Measurements from ENCODE around the gene KRTAP5-6. TPM values are rescaled to one million over a fixed set of nuclear protein-coding genes. Genes with fewer than 3 reads are reported as not detected.

Gene KRTAP5-6
- total RNA-seq, 4 donors from 2014 or later = not detected

DNA sequence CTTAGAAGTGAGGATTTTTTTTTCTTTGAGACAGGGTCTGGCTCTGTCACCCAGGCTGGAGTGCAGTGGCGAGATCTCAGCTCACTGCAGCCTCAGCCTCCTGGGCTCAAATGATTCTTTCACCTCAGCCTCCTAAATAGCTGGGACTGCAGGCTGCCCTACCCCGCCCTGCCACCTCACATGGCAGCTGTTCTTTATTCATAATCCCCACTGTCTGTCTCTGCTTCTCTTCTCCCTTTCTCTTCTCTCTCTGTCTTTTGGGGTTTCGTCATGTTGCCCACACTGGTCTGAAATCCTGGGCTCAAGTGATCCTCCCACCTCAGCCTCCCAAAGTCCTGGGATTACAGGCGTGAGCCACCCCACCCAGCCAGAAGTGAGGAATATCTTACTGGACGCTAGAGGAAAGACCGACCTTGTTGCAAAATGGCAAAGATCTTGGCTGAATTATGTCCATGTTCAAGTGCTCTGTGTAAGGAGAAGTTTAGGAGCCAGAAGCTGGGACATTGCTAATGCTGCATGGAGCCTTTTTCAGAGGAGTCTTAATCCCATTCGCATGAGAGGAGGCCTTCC, 45.5 kb upstream of the KRTAP5-6 start:
- ATAC-seq (ENCODE audit: low FRiP score) (no peak), DNase-seq (ENCODE audit: low spot score) (no peak)
- TF ChIP-seq, protein P1, sequence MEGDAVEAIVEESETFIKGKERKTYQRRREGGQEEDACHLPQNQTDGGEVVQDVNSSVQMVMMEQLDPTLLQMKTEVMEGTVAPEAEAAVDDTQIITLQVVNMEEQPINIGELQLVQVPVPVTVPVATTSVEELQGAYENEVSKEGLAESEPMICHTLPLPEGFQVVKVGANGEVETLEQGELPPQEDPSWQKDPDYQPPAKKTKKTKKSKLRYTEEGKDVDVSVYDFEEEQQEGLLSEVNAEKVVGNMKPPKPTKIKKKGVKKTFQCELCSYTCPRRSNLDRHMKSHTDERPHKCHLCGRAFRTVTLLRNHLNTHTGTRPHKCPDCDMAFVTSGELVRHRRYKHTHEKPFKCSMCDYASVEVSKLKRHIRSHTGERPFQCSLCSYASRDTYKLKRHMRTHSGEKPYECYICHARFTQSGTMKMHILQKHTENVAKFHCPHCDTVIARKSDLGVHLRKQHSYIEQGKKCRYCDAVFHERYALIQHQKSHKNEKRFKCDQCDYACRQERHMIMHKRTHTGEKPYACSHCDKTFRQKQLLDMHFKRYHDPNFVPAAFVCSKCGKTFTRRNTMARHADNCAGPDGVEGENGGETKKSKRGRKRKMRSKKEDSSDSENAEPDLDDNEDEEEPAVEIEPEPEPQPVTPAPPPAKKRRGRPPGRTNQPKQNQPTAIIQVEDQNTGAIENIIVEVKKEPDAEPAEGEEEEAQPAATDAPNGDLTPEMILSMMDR (IDR thresholded peaks at IDR 0.05) = no peak

DNA sequence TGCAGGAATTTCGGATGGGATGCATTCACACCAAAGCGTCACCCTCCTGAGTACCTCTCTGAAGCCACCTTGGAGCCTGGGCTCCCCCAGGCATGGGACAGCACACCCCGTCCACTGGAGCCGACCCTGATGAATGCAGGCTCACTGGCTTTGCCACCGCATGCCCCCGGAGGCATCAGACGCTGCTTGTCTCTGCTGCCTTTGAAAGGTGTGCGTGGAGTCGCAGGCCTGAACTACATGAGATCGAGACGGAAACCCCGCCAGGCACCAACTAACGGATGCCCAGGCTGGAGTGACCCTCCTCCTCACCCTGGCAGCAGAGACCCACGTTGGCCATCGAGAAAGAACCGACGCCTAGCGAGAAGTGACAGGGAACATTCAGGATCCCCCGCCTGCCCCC, 45.0 kb upstream of the KRTAP5-6 start:
- no peak for ATAC-seq (ENCODE audit: low FRiP score)
- no peak for DNase-seq (ENCODE audit: low spot score)
- TF ChIP-seq, protein P1 (IDR thresholded peaks at IDR 0.05) = no peak

DNA sequence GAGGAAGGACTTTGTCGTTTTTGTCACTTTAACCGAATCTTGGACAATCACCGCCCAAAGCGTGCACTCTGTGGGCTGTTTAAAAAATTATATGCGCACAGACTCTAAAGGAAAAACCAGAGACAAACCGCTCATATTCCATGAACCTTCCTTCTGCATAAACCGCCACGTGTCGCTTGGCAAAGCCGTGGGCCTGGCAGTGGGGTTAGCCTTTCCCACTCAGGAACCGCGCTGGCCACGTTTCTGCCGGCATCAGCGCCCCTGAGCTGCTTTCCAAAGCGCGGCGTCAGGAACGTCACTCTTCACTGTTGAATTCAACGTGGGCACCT, 44.6 kb upstream of the KRTAP5-6 start:
- TF ChIP-seq, protein P1 (IDR thresholded peaks at IDR 0.05) = no peak
- ATAC-seq (ENCODE audit: low FRiP score) = no peak
- no peak for DNase-seq (ENCODE audit: low spot score)

DNA sequence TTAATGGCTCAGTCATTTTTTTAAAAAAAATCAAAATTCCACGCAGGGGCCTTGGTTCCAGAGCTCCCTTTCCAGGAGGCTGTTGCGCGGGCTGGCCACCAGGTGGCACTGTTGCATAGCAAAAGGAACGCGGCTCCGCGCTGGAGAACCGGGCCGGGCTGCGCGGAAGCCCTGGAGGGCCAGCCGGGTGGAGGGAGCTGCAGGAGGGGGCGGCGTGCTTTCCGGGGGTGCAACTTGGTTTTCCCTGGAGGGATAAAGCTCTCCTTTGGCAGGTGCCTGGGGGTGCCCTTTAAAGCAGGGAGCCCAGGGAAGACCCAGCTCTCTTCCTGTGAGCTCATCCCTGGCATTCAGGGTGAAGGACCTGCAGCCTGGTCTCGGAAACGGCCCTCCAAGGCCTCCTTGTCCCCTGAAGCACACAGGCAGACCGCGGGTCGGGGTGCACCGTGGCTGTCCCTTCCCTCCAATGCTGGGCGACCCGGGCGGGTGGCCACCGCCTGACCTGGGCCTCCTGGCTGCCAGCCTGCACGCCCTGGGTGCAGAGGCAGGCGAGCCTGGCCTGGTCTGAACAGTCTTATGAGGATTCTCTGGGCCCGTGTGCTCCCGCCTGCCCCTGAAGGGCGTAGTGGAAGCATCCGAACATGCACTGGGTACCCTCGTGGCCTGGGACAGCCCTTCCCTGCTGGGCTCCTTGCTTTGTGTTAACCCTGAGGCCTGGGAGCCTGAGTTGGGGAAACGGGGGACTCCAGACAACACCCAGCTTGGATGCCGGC, 44.0 kb upstream of the KRTAP5-6 start:
- ATAC-seq (ENCODE audit: low FRiP score) = peak; percentile 63
- peak; percentile 64 for DNase-seq (ENCODE audit: low spot score)
- TF ChIP-seq, protein P1 (IDR thresholded peaks at IDR 0.05) = peak in 2 of 3 donors; percentile 37 to 81

DNA sequence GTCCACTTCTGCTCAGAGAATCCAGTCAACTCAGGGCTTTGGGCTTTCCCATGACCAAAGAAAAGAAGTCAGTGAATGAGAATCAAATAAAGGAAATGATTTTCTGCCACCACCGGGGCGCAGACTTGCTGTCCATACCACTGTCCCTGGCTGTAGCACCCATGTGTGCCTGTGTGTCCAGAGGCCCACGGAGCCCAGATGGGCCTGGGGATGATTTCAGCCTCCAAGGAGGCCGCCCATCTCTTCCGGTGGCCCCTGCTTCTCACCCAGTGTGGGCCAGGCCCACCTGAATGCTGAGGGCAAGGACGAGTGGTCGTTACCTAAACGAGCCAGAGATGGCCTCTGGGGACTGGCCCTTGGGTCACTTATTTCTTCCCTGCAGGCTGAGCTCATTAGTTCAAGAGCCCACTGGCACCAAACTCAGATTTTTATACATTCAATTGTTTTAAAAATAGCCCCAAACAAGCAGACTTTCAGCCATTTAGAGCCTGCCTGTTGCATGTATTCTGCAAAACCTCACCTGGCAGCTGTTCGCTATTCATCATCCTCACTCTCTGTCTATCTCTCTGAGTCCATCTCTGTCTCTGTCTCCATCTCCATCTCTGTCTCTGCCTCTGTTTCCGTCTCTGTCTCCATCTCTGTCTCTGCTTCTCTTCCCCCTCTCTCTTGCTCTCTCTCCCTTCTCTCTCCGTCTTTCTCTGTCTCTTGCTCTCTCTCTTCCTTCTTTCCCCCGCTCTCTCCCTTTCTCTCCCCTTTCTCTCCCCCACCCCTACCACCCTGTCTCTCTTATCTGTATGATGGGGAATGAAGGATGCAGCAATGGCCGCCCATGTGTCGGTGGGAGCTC, 43.2 kb upstream of the KRTAP5-6 start:
- ATAC-seq (ENCODE audit: low FRiP score) (no peak), DNase-seq (ENCODE audit: low spot score) (no peak)
- TF ChIP-seq, protein P1 (IDR thresholded peaks at IDR 0.05) = no peak

DNA sequence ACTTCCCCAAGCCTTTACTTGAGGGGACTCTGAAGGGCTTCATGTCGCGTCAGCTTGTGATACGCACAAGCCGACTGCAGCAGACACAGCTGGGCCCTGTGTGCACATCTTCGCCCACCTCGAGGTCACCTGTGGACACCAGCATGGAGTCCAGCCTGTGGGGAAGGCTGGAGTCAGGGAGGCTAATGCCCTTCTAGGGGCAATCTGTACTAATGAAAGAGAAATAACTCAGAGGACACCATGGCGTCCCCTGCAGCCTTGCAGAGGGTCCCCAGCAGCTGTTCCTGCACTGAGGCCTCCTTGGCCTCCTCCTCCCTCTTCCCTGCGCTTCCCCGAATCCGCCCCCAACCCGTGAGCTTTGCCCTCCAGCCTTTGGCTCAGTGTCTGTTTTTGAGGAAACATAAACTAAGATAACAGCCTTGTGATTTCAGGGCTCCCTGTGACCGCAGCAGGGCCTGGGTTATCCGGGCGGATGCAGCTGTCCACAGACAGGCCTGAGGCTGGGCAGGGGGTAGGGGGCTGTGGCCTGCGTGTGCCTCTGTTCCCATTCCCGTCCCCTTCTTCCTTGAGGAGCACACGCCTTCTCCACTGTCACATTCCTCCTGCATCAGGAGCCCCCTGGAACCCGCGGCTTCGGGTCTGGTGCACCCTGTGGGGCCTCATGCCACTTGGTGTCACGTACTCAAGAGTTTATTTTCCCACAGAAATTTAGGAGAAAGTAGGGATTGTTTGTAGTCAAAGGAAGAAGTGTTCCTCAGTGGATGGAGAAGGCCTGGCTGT, 42.4 kb upstream of the KRTAP5-6 start:
- TF ChIP-seq, protein P1 (IDR thresholded peaks at IDR 0.05) = no peak
- ATAC-seq (ENCODE audit: low FRiP score) (no peak), DNase-seq (ENCODE audit: low spot score) (no peak)

All from omental fat pad (tissue), 4 donors.